Activated B cell treated with CpG ODN at 0.5 μM for 24 hours (primary cell): ENCODE measurements around the gene GRIN1. TPM values are rescaled to one million over a fixed set of nuclear protein-coding genes. Genes with fewer than 3 reads are reported as not detected.

ENCODE experiments used
- ATAC-seq: fragments of 200-7000 bp; cut with Tn5 transposase; one replicate; pipeline ENCODE4 v1.10.0; 2021; ENCODE audit warnings: low read depth, mild to moderate bottlenecking, moderate library complexity
- CTCF ChIA-PET: fragments of 350-600 bp; sonication (Branson Sonifier 250); formaldehyde crosslinking; loops from one replicate; lab custom pipeline; 2021; ENCODE audit warnings: antibody characterized with exemption; lab: Charles Lee
- POLR2A ChIA-PET: fragments of 350-600 bp; sonication (Branson Sonifier 250); formaldehyde crosslinking; loops from one replicate; lab custom pipeline; 2021; ENCODE audit warnings: antibody characterized with exemption; lab: Charles Lee
- DNase-seq: peaks from one replicate; pipeline ENCODE4 v3.0.0; 2022
- H3K27ac Mint-ChIP-seq: one replicate; pipeline ENCODE4 v1.8.0; 2020; ENCODE audit warnings: mixed read lengths
- H3K27me3 Mint-ChIP-seq: one replicate; pipeline ENCODE4 v1.8.0; 2021; ENCODE audit warnings: mixed read lengths
- H3K36me3 Mint-ChIP-seq: one replicate; pipeline ENCODE4 v1.8.0; 2021; ENCODE audit warnings: low read depth, mixed read lengths
- H3K4me1 Mint-ChIP-seq: one replicate; pipeline ENCODE4 v1.8.0; 2021; ENCODE audit warnings: mixed read lengths
- H3K4me3 Mint-ChIP-seq: one replicate; pipeline ENCODE4 v1.8.0; 2020; ENCODE audit warnings: mild to moderate bottlenecking, mixed read lengths
- H3K9me3 Mint-ChIP-seq: one replicate; pipeline ENCODE4 v1.8.0; 2020; ENCODE audit warnings: mixed read lengths
- CTCF ChIP-seq: fragments of 200-600 bp; IDR thresholded peaks from one replicate; pipeline ENCODE4 v1.8.0; 2022; ENCODE audit warnings: antibody characterized with exemption, mild to moderate bottlenecking
- intact Hi-C: fragments of 100-400 bp; cut with micrococcal nuclease; formaldehyde crosslinking; loops from one replicate; pipeline ENCODE4 v1.15.1; 2024
- total RNA-seq: library from RNA; stranded (reverse); gene quantifications from 2 replicates; pipeline ENCODE4 v1.2.3, GENCODE V29; 2022

GRIN1 gene
- total RNA-seq, 1 donor from 2014 or later: 0.22 TPM

GRCh38 chr9:137188086-137188489 lies 49.1 kb downstream of the GRIN1 start:
- H3K4me3 Mint-ChIP-seq: peak overlapping the region; percentile 92
- ChIA-PET CTCF (interaction anchor here (0.6 to 2.0 kb wide), 6 partner anchors 14 to 102 kb away, joined by 3 to 13 read pairs (median 6); partner anchors contain the start of genes MAN1B1, RNF224 and TPRN), POLR2A (interaction anchor here (1.0 to 4.4 kb wide), 15 partner anchors 10 to 461 kb away, joined by 3 to 49 read pairs (median 10); partner anchors contain the start of genes CYSRT1, MAN1B1, NDOR1 and RNF208)
- peaks cover 36% of the 10 kb centered on the region for H3K4me1 Mint-ChIP-seq
- no peaks in the 10 kb centered on the region for H3K9me3 Mint-ChIP-seq
- ATAC-seq (no peak), DNase-seq (no peak)
- peak overlapping the region; percentile 90 for H3K27ac Mint-ChIP-seq
- no peak for TF ChIP-seq CTCF
- H3K27me3 Mint-ChIP-seq: no peaks in the 10 kb centered on the region
- H3K36me3 Mint-ChIP-seq: peaks cover 59% of the 10 kb centered on the region
- intact Hi-C loops: loop anchor here (1.0 kb wide), 6 partner anchors 12 to 70 kb away; partner anchors contain the start of genes NDOR1, TMEM203 and TPRN

DNA sequence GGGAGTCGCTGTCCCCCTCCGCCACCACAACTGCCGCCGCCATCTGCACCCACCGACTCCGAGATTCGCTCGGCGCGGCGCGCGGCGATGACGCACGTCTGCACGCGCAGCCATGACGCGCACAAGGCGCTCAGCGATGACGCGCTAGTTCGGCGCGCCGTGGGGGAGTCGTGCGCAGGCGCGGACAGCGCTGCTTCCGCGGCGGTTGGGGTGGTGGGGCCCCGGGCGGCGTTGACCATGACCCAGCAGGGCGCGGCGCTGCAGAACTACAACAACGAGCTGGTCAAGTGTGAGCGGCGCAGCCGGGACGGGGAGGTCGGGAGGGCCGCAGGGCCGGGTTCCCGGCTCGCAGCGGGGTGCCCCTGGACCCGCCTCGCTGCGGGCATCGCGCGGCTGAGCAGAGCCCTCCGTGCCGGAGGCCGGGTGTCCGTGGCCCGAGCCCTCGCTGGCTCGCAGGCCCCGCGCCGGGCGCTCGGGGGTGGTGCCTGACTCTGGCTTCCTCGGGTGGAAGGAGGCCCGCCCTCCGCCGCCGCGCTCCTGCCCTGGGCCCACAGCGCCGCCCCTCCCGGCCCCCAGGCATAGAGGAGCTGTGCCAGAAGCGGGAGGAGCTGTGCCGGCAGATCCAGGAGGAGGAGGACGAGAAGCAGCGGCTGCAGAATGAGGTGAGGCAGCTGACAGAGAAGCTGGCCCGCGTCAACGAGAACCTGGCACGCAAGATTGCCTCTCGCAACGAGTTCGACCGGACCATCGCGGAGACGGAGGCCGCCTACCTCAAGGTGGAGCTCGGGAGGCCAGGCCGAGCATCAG lies 49.7 kb downstream of the GRIN1 start, which contains the start of the genes ANAPC2 and SSNA1:
Gene ANAPC2 (minus strand): TSS at position 71 of the 807 bp plus-strand sequence. CDS start 28 bp downstream, at position 43.
Gene SSNA1 (plus strand): TSS at position 187 of the 807 bp plus-strand sequence. CDS start 51 bp downstream, at position 238.
- peak within 1 kb of the TSS; percentile 92 for H3K4me3 Mint-ChIP-seq
- CTCF ChIA-PET: interaction anchor here (0.9 to 2.0 kb wide), 10 partner anchors 13 to 142 kb away, joined by 3 to 13 read pairs (median 5); partner anchors contain the start of genes MAN1B1, RNF224 and TPRN
- peaks cover 52% of the 10 kb centered on the region for H3K36me3 Mint-ChIP-seq
- H3K9me3 Mint-ChIP-seq: no peaks in the 10 kb centered on the region
- ATAC-seq (peak; percentile 79), DNase-seq (peak; percentile 99)
- H3K27ac Mint-ChIP-seq: peak within 1 kb of the TSS; percentile 91
- H3K27me3 Mint-ChIP-seq: no peaks in the 10 kb centered on the region
- TF ChIP-seq CTCF: no peak
- intact Hi-C loops: loop anchor here (1.0 kb wide), 7 partner anchors 12 to 70 kb away; partner anchors contain the start of genes NDOR1, RNF224, TMEM203 and TPRN
- peaks cover 36% of the 10 kb centered on the region for H3K4me1 Mint-ChIP-seq
- POLR2A ChIA-PET: interaction anchor here (0.7 to 4.4 kb wide), 24 partner anchors 8 to 462 kb away, joined by 3 to 49 read pairs (median 8); partner anchors contain the start of genes CYSRT1, MAN1B1, NDOR1 and RNF208

- no peak for DNase-seq
Observed at GRCh38 chr9:137189297-137190295, 50.6 kb downstream of the GRIN1 start.

More at GRCh38 chr9:137189297-137190295, 50.6 kb downstream of the GRIN1 start:
- ChIA-PET POLR2A (interaction anchor here (0.7 to 4.4 kb wide), 23 partner anchors 8 to 463 kb away, joined by 3 to 49 read pairs (median 8); partner anchors contain the start of genes CYSRT1, MAN1B1, NDOR1 and RNF208), CTCF (interaction anchor here (0.9 to 2.0 kb wide), 10 partner anchors 12 to 143 kb away, joined by 3 to 13 read pairs (median 5); partner anchors contain the start of genes MAN1B1, RNF224 and TPRN)
- Mint-ChIP-seq H3K27ac (peak overlapping the region; percentile 91), H3K27me3 (no peaks in the 10 kb centered on the region), H3K4me3 (peak overlapping the region; percentile 91), H3K4me1 (peaks cover 36% of the 10 kb centered on the region), H3K9me3 (no peaks in the 10 kb centered on the region), H3K36me3 (peaks cover 43% of the 10 kb centered on the region)
- no peak for ATAC-seq
- no peak for TF ChIP-seq CTCF
- intact Hi-C loops: loop anchor here (1.0 kb wide), 1 partner anchor 38 kb away; the partner anchor contains the start of gene RNF224
